K562 (cell line): Measurements from ENCODE around the gene ELFN2.

Source experiments
- CBFA2T3 ChIP-seq: fragments of 450-650 bp; IDR thresholded peaks from 2 replicates; pipeline ENCODE4 v1.6.1; 2017
- CTCF ChIP-seq, 3 experiments: IDR thresholded peaks in 2 of 3; conservative IDR thresholded peaks in 1 of 3; 2 replicates each; pipeline ENCODE4 v1.5.1; 2011 to 2012; ENCODE audit warnings: low read length in 3 of 3, mild to moderate bottlenecking in 3 of 3, control low read depth in 2 of 3, improper control_type of control experiment in 1 of 3, inconsistent platforms in 1 of 3, low read depth in 1 of 3, mixed read lengths in 1 of 3, moderate library complexity in 1 of 3; ENCODE audit not compliant: insufficient read depth in 2 of 3
- KAT2B ChIP-seq: IDR thresholded peaks from one replicate; pipeline ENCODE4 v1.6.1; 2012; ENCODE audit warnings: low read depth, mild to moderate bottlenecking, control low read depth, inconsistent platforms, low read length, moderate library complexity
- KDM1A ChIP-seq, 2 experiments: fragments of 450-650 bp; IDR thresholded peaks; 2 replicates each; pipeline ENCODE4 v1.6.1; 2016; ENCODE audit warnings: mild to moderate bottlenecking in 2 of 2
- MED1 ChIP-seq: sonication (generic); formaldehyde crosslinking; IDR thresholded peaks from 2 replicates; pipeline ENCODE4 v1.8.1; 2023; ENCODE audit warnings: missing genetic modification reagents, borderline replicate concordance
- MLX ChIP-seq, 2 experiments: fragments of 450-650 bp in 1 of 2; sonication (generic) in 1 of 2; formaldehyde crosslinking; conservative IDR thresholded peaks; 2 replicates each; pipeline versions ENCODE4 v1.4.0 to v1.8.1; 2020 to 2022; ENCODE audit warnings: mild to moderate bottlenecking in 1 of 2, missing genetic modification reagents in 1 of 2
- MYC ChIP-seq, 2 experiments: fragments of 250-450 bp in 1 of 2; sonication (Bioruptor Pico) in 1 of 2; IDR thresholded peaks; 2 replicates each; pipeline versions ENCODE4 v1.5.1 to v1.6.1; 2012 to 2021; ENCODE audit warnings: low read depth in 2 of 2, borderline replicate concordance in 1 of 2, improper control_type of control experiment in 1 of 2, low read length in 1 of 2, mild to moderate bottlenecking in 1 of 2, moderate library complexity in 1 of 2
- NCOR1 ChIP-seq: fragments of 450-650 bp; IDR thresholded peaks from 2 replicates; pipeline ENCODE4 v1.6.1; 2016; ENCODE audit warnings: mild to moderate bottlenecking, moderate library complexity
- NFYB ChIP-seq: IDR thresholded peaks from 2 replicates; pipeline ENCODE4 v1.6.1; 2011; ENCODE audit warnings: mild to moderate bottlenecking, moderate library complexity; ENCODE audit not compliant: insufficient read length; ENCODE audit errors: extremely low read depth
- PHF8 ChIP-seq: fragments of 200-600 bp; sonication (generic); IDR thresholded peaks from 2 replicates; pipeline ENCODE4 v1.6.1; 2012; ENCODE audit warnings: mixed run types, mild to moderate bottlenecking, inconsistent platforms, low read length, moderate library complexity, borderline replicate concordance
- POLR2A ChIP-seq: fragments of 450-650 bp; conservative IDR thresholded peaks from 2 replicates; pipeline ENCODE4 v1.6.1; 2016
- RAD21 ChIP-seq, 2 experiments: fragments of 250-450 bp in 1 of 2; fragments of 450-650 bp in 1 of 2; sonication (Bioruptor Pico) in 1 of 2; formaldehyde crosslinking in 1 of 2; IDR thresholded peaks in 1 of 2; conservative IDR thresholded peaks in 1 of 2; 2 replicates each; pipeline versions ENCODE4 v1.4.0 to v1.8.0; 2020 to 2022; ENCODE audit warnings: mild to moderate bottlenecking in 2 of 2, moderate library complexity in 1 of 2
- ZEB2 ChIP-seq: fragments of 450-650 bp; IDR thresholded peaks from 2 replicates; pipeline ENCODE4 v1.6.1; 2016
- ZNF740 ChIP-seq, 3 experiments: fragments of 200-800 bp in 1 of 3; sonication (Bioruptor generic) in 1 of 3; sonication (generic) in 1 of 3; formaldehyde crosslinking in 1 of 3; IDR thresholded peaks; 2 replicates each; pipeline versions ENCODE4 v1.6.1 to v1.8.0; 2016 to 2022; ENCODE audit warnings: mild to moderate bottlenecking in 2 of 3, missing compliant biosample characterization in 2 of 3, missing genetic modification characterization in 2 of 3, missing genetic modification reagents in 1 of 3

- TF ChIP-seq NCOR1 (no peak), KDM1A (IDR thresholded peaks at IDR 0.05) (no peak), MYC (IDR thresholded peaks at IDR 0.05; ENCODE audit: low read depth, low read length) (no peak), MYC (CRISPR knock-in tag; IDR thresholded peaks at IDR 0.05; ENCODE audit: borderline replicate concordance, low read depth) (no peak), RAD21 (CRISPR knock-in tag; conservative IDR thresholded peaks at IDR 0.05 in 1 of 2, IDR thresholded peaks at IDR 0.05 in 1 of 2) (no peak), KAT2B (no peak), ZNF740 (CRISPR knock-in tag; IDR thresholded peaks at IDR 0.05) (no peak), ZNF740 (tag; IDR thresholded peaks at IDR 0.05) (no peak), MLX (CRISPR knock-in tag; conservative IDR thresholded peaks at IDR 0.05) (no peak), CTCF (IDR thresholded peaks at IDR 0.05 in 2 of 3, conservative IDR thresholded peaks at IDR 0.05 in 1 of 3; ENCODE audit: insufficient read depth in 2 of 3, low read depth in 1 of 3, low read length in 3 of 3) (no peak), CBFA2T3 (no peak), POLR2A (no peak), NFYB (no peak), PHF8 (no peak), ZEB2 (no peak), MED1 (CRISPR knock-in tag) (no peak)
Observed at GRCh38 chr22:37365950-37366349, 61.3 kb downstream of the ELFN2 start.
